ENCODE measurements around the gene RAB8B. TPM values are rescaled to one million over a fixed set of nuclear protein-coding genes. Genes with fewer than 3 reads are reported as not detected.

RAB8B gene
- total RNA-seq, 4 donors from 2014 or later, result 36.0 to 55.4 (median 50.0) TPM

- peak; percentile 91 for ATAC-seq (ENCODE audit: low FRiP score)
- no peak for TF ChIP-seq CTCF (IDR thresholded peaks at IDR 0.05)
- no peak for DNase-seq (ENCODE audit: low spot score)
These were observed 28.8 kb downstream of the RAB8B start for GRCh38 chr15:63218100-63218808.

GRCh38 chr15:63219196-63219710 is 29.8 kb downstream of the RAB8B start:
- ATAC-seq (ENCODE audit: low FRiP score), result no peak

GRCh38 chr15:63221346-63221745 is 31.9 kb downstream of the RAB8B start:
- no peak for DNase-seq (ENCODE audit: low spot score)
- TF ChIP-seq CTCF (IDR thresholded peaks at IDR 0.05), result no peak
- peak; percentile 62 for ATAC-seq (ENCODE audit: low FRiP score)

More at GRCh38 chr15:63219196-63219710, 29.8 kb downstream of the RAB8B start:
- TF ChIP-seq CTCF (IDR thresholded peaks at IDR 0.05), result no peak
- DNase-seq (ENCODE audit: low spot score), result no peak

GRCh38 chr15:63223463-63223862 is 34.1 kb downstream of the RAB8B start:
- no peak for DNase-seq (ENCODE audit: low spot score)
- ATAC-seq (ENCODE audit: low FRiP score), result no peak
- TF ChIP-seq CTCF (IDR thresholded peaks at IDR 0.05), result no peak

- DNase-seq (ENCODE audit: low spot score) (no peak), ATAC-seq (ENCODE audit: low FRiP score) (no peak)
- no peak for TF ChIP-seq CTCF (IDR thresholded peaks at IDR 0.05)
These were observed 36.0 kb downstream of the RAB8B start for GRCh38 chr15:63225381-63225780.

GRCh38 chr15:63226155-63226883 is 36.9 kb downstream of the RAB8B start:
- DNase-seq (ENCODE audit: low spot score) (no peak), ATAC-seq (ENCODE audit: low FRiP score) (no peak)
- TF ChIP-seq CTCF (IDR thresholded peaks at IDR 0.05), result no peak

Data from omental fat pad (tissue), 4 donors.